Measurements from ENCODE around the gene CCR3. TPM values are rescaled to one million over a fixed set of nuclear protein-coding genes. Genes with fewer than 3 reads are reported as not detected.

Gene CCR3
- total RNA-seq, 1 experiment from 2014 or later: not detected

- DNase-seq (ENCODE audit: low read depth): no peak
Measured at GRCh38 chr3:46298871-46299607, 56.8 kb downstream of the CCR3 start.

- DNase-seq (ENCODE audit: low read depth): no peak
Measured at GRCh38 chr3:46299608-46300460, 57.6 kb downstream of the CCR3 start.

- no peak for DNase-seq (ENCODE audit: low read depth)
Measured at GRCh38 chr3:46300461-46300789, 58.2 kb downstream of the CCR3 start.

GRCh38 chr3:46301122-46301835 lies 59.0 kb downstream of the CCR3 start:
- DNase-seq (ENCODE audit: low read depth): no peak

GRCh38 chr3:46303240-46303639 lies 61.0 kb downstream of the CCR3 start:
- no peak for DNase-seq (ENCODE audit: low read depth)

- no peak for DNase-seq (ENCODE audit: low read depth)
Measured at GRCh38 chr3:46304739-46305138, 62.5 kb downstream of the CCR3 start.

- no peak for DNase-seq (ENCODE audit: low read depth)
Measured at GRCh38 chr3:46312991-46313390, 70.7 kb downstream of the CCR3 start.

- DNase-seq (ENCODE audit: low read depth): no peak
Measured at GRCh38 chr3:46314517-46314916, 72.3 kb downstream of the CCR3 start.

- no peak for DNase-seq (ENCODE audit: low read depth)
Measured at GRCh38 chr3:46316206-46316605, 73.9 kb downstream of the CCR3 start.

Other genes with a start within 250 kb of the CCR3 start
- 2.6 and 3.3 TPM in 2 replicates for gene FYCO1, start 246.6 kb upstream of the CCR3 start, total RNA-seq (2014; rRNA removed; shearing (Covaris generic))
- not detected in 2 replicates for gene XCR1, start 215.0 kb upstream of the CCR3 start, total RNA-seq (2014; rRNA removed; shearing (Covaris generic))
- gene CCR1, start 34.1 kb upstream of the CCR3 start, total RNA-seq (2014; rRNA removed; shearing (Covaris generic)): not detected in 2 replicates
- not detected in 2 replicates for gene CCR2, start 111.7 kb downstream of the CCR3 start, total RNA-seq (2014; rRNA removed; shearing (Covaris generic))
- not detected in 2 replicates for gene CCR5, start 128.5 kb downstream of the CCR3 start, total RNA-seq (2014; rRNA removed; shearing (Covaris generic))
- gene CCRL2, start 164.8 kb downstream of the CCR3 start, total RNA-seq (2014; rRNA removed; shearing (Covaris generic)): 0.29 TPM in 1 of 2 replicates, not detected in the other
- gene LTF, start 222.4 kb downstream of the CCR3 start, total RNA-seq (2014; rRNA removed; shearing (Covaris generic)): not detected in 2 replicates